Trophoblast cell (in vitro differentiated cells and primary cell): Measurements from ENCODE around the gene DDX39B.
A peak's percentile ranks its signal among the peaks of the same experiment; 100 is the strongest.

Experiments
- DNase-seq, 2 donors: peaks; one replicate each; pipeline ENCODE4 v3.0.0-alpha.2; 2016
- H2AFZ ChIP-seq: 2 replicates; pipeline ENCODE4 v1.6.1; 2013; ENCODE audit warnings: low read length, moderate library complexity, mild to moderate bottlenecking; ENCODE audit not compliant: insufficient read depth, poor library complexity
- H2AK5ac ChIP-seq: 2 replicates; pipeline ENCODE4 v1.6.1; 2013; ENCODE audit warnings: mild to moderate bottlenecking, low read length
- H2BK120ac ChIP-seq: 2 replicates; pipeline ENCODE4 v1.6.1; 2013; ENCODE audit warnings: low read length, mild to moderate bottlenecking, moderate library complexity; ENCODE audit not compliant: insufficient read depth, poor library complexity
- H2BK12ac ChIP-seq: 2 replicates; pipeline ENCODE4 v1.6.1; 2013; ENCODE audit warnings: mild to moderate bottlenecking, low read length, moderate library complexity
- H2BK5ac ChIP-seq: 2 replicates; pipeline ENCODE4 v1.6.1; 2013; ENCODE audit warnings: low read length, low read depth, moderate library complexity, mild to moderate bottlenecking; ENCODE audit not compliant: poor library complexity
- H3K14ac ChIP-seq: 2 replicates; pipeline ENCODE4 v1.6.1; 2013; ENCODE audit warnings: mild to moderate bottlenecking, low read length
- H3K18ac ChIP-seq: 2 replicates; pipeline ENCODE4 v1.6.1; 2013; ENCODE audit warnings: mild to moderate bottlenecking, low read length
- H3K23ac ChIP-seq: 2 replicates; pipeline ENCODE4 v1.6.1; 2013; ENCODE audit warnings: low read length
- H3K27ac ChIP-seq: 2 replicates; pipeline ENCODE4 v1.5.1; 2013; ENCODE audit warnings: low read depth, mild to moderate bottlenecking, inconsistent platforms, low read length, moderate library complexity
- H3K27me3 ChIP-seq: 2 replicates; pipeline ENCODE4 v1.6.1; 2013; ENCODE audit warnings: inconsistent platforms, mild to moderate bottlenecking, low read length, moderate library complexity; ENCODE audit not compliant: insufficient read depth
- H3K36me3 ChIP-seq, 2 experiments: 1 replicate in 1 of 2; 2 replicates in 1 of 2; pipeline ENCODE4 v1.6.1; 2013; ENCODE audit warnings: low read length in 2 of 2, mild to moderate bottlenecking in 2 of 2, moderate library complexity in 1 of 2; ENCODE audit not compliant: insufficient read depth in 2 of 2, control insufficient read depth in 1 of 2
- H3K4ac ChIP-seq: 2 replicates; pipeline ENCODE4 v1.6.1; 2013; ENCODE audit warnings: low read depth, mild to moderate bottlenecking, low read length, moderate library complexity
- H3K4me1 ChIP-seq, 2 experiments: 1 replicate in 1 of 2; 2 replicates in 1 of 2; pipeline ENCODE4 v1.6.1; 2013; ENCODE audit warnings: low read length in 2 of 2, mild to moderate bottlenecking in 2 of 2, moderate library complexity in 1 of 2; ENCODE audit not compliant: insufficient read depth in 2 of 2, control insufficient read depth in 1 of 2
- H3K4me2 ChIP-seq: 2 replicates; pipeline ENCODE4 v1.6.1; 2013; ENCODE audit warnings: inconsistent platforms, mild to moderate bottlenecking, low read length, moderate library complexity
- H3K4me3 ChIP-seq: 2 replicates; pipeline ENCODE4 v1.5.1; 2013; ENCODE audit warnings: mild to moderate bottlenecking, low read depth, low read length, inconsistent platforms
- H3K79me1 ChIP-seq: one replicate; pipeline ENCODE4 v1.6.1; 2013; ENCODE audit warnings: low read length
- H3K79me2 ChIP-seq: 2 replicates; pipeline ENCODE4 v1.6.1; 2013; ENCODE audit warnings: low read length, mild to moderate bottlenecking; ENCODE audit not compliant: control insufficient read depth, insufficient read depth, poor library complexity
- H3K9ac ChIP-seq: 2 replicates; pipeline ENCODE4 v1.6.1; 2013; ENCODE audit warnings: mild to moderate bottlenecking, low read length
- H3K9me3 ChIP-seq: 2 replicates; pipeline ENCODE4 v1.6.1; 2013; ENCODE audit warnings: low read depth, mild to moderate bottlenecking, control low read depth, inconsistent platforms, low read length; ENCODE audit not compliant: insufficient read depth
- H4K12ac ChIP-seq: 2 replicates; pipeline ENCODE4 v1.6.1; 2013; ENCODE audit warnings: low read depth, mild to moderate bottlenecking, low read length, moderate library complexity
- H4K8ac ChIP-seq: 2 replicates; pipeline ENCODE4 v1.6.1; 2013; ENCODE audit warnings: low read depth, mild to moderate bottlenecking, low read length, moderate library complexity
- H4K91ac ChIP-seq: one replicate; pipeline ENCODE4 v1.6.1; 2013; ENCODE audit warnings: low read depth, mild to moderate bottlenecking, low read length, moderate library complexity
- WGBS: extraction: QIAGEN DNeasy Blood & Tissue Kit; methylation state at CpG from one replicate; pipeline ENCODE4 v1.1.7; 2013; ENCODE audit warnings: missing lambda C conversion rate; ENCODE audit not compliant: insufficient read length, insufficient coverage; ENCODE audit errors: extremely low coverage; 5-methylcytosine and 5-hydroxymethylcytosine counted together

The DDX39B gene

GRCh38 chr6:31586599-31587281 lies 44.9 kb upstream of the DDX39B start:
- Histone ChIP-seq H3K27ac (no peak overlapping the region), H4K12ac (no peak overlapping the region), H3K36me3 (no peaks in the 10 kb centered on the region), H3K4me2 (no peak overlapping the region), H3K18ac (no peak overlapping the region), H2BK12ac (no peak overlapping the region), H2AFZ (no peak overlapping the region), H3K79me1 (no peaks in the 10 kb centered on the region), H3K27me3 (no peaks in the 10 kb centered on the region), H4K8ac (no peak overlapping the region), H3K23ac (no peak overlapping the region), H3K4ac (no peak overlapping the region), H3K9ac (no peak overlapping the region), H2BK120ac (no peak overlapping the region), H3K14ac (no peak overlapping the region), H2BK5ac (no peak overlapping the region), H3K4me3 (no peak overlapping the region), H3K4me1 (peaks cover 4% of the 10 kb centered on the region in 2 experiments), H2AK5ac (no peak overlapping the region), H4K91ac (no peak overlapping the region), H3K79me2 (no peaks in the 10 kb centered on the region), H3K9me3 (no peaks in the 10 kb centered on the region)
- no peak for DNase-seq
- WGBS: no CpG with 5 or more reads among the region's 9 CpGs

- no CpG with 5 or more reads among the region's 1 CpG for WGBS
- Histone ChIP-seq H2BK5ac (no peak within 1 kb of the TSS), H3K4me1 (peaks cover 7 to 9% of the 10 kb centered on the region in 2 experiments), H4K12ac (no peak within 1 kb of the TSS), H2BK120ac (no peak within 1 kb of the TSS), H4K91ac (no peak within 1 kb of the TSS), H3K36me3 (no peaks in the 10 kb centered on the region), H3K23ac (no peak within 1 kb of the TSS), H3K79me1 (peaks cover 4% of the 10 kb centered on the region), H2AFZ (no peak within 1 kb of the TSS), H3K27ac (no peak within 1 kb of the TSS), H2AK5ac (no peak within 1 kb of the TSS), H3K4me3 (no peak within 1 kb of the TSS), H3K4me2 (no peak within 1 kb of the TSS), H4K8ac (no peak within 1 kb of the TSS), H3K79me2 (peaks cover 3% of the 10 kb centered on the region), H3K9ac (no peak within 1 kb of the TSS), H2BK12ac (no peak within 1 kb of the TSS), H3K27me3 (no peaks in the 10 kb centered on the region), H3K4ac (no peak within 1 kb of the TSS), H3K14ac (no peak within 1 kb of the TSS), H3K9me3 (no peaks in the 10 kb centered on the region), H3K18ac (no peak within 1 kb of the TSS)
- no peak for DNase-seq
Observed at GRCh38 chr6:31586008-31586407, 44.2 kb upstream of the DDX39B start, which contains the start of gene LST1. Gene LST1, plus strand, starts transcription at chr6:31586277. Its CDS starts 1,023 bp downstream, at chr6:31587300.

GRCh38 chr6:31585491-31585890 lies 43.7 kb upstream of the DDX39B start:
- Histone ChIP-seq H3K9ac (no peak overlapping the region), H3K27me3 (no peaks in the 10 kb centered on the region), H2BK5ac (no peak overlapping the region), H4K12ac (no peak overlapping the region), H4K8ac (no peak overlapping the region), H2BK120ac (no peak overlapping the region), H3K36me3 (no peaks in the 10 kb centered on the region), H3K4me2 (no peak overlapping the region), H2BK12ac (no peak overlapping the region), H3K4me3 (no peak overlapping the region), H3K27ac (no peak overlapping the region), H3K4me1 (peaks cover 9 to 11% of the 10 kb centered on the region in 2 experiments), H3K9me3 (no peaks in the 10 kb centered on the region), H3K18ac (no peak overlapping the region), H2AFZ (no peak overlapping the region), H2AK5ac (no peak overlapping the region), H3K79me2 (peaks cover 6% of the 10 kb centered on the region), H3K23ac (no peak overlapping the region), H3K14ac (no peak overlapping the region), H3K4ac (no peak overlapping the region), H4K91ac (no peak overlapping the region), H3K79me1 (peaks cover 8% of the 10 kb centered on the region)
- no CpG with 5 or more reads among the region's 2 CpGs for WGBS
- DNase-seq: peak in 1 of 2 donors; percentile 29

GRCh38 chr6:31582230-31582643 lies 40.4 kb upstream of the DDX39B start, which contains the start of gene LTB:
Gene LTB, minus strand, starts transcription at chr6:31582424. Its CDS starts 7 bp downstream, at chr6:31582417.
- no peak within 1 kb of the TSS for H2BK12ac ChIP-seq

More at GRCh38 chr6:31582230-31582643, 40.4 kb upstream of the DDX39B start, which contains the start of gene LTB:
- Histone ChIP-seq H3K9ac (peak within 1 kb of the TSS; percentile 70), H3K79me1 (peaks cover 24% of the 10 kb centered on the region), H3K27ac (peak within 1 kb of the TSS; percentile 15), H3K14ac (peak within 1 kb of the TSS; percentile 80), H4K12ac (peak within 1 kb of the TSS; percentile 72), H3K18ac (peak within 1 kb of the TSS; percentile 54), H3K23ac (no peak within 1 kb of the TSS), H3K4ac (peak within 1 kb of the TSS; percentile 29), H3K4me1 (peaks cover 25 to 31% of the 10 kb centered on the region in 2 experiments), H3K4me2 (peak within 1 kb of the TSS; percentile 63), H2AFZ (peak within 1 kb of the TSS; percentile 93), H3K9me3 (no peaks in the 10 kb centered on the region), H4K8ac (peak within 1 kb of the TSS; percentile 95), H2BK5ac (no peak within 1 kb of the TSS), H4K91ac (peak within 1 kb of the TSS; percentile 87), H3K36me3 (no peaks in the 10 kb centered on the region), H3K79me2 (peaks cover 6% of the 10 kb centered on the region), H2BK120ac (peak within 1 kb of the TSS; percentile 75), H3K4me3 (peak within 1 kb of the TSS; percentile 77), H3K27me3 (no peaks in the 10 kb centered on the region), H2AK5ac (peak within 1 kb of the TSS; percentile 33)
- DNase-seq: no peak
- no CpG with 5 or more reads among the region's 3 CpGs for WGBS
